Tibial nerve (tissue), 4 donors: ENCODE measurements around the gene DHX57.

Source experiments
- CTCF ChIP-seq, 5 experiments: fragments of 200-600 bp in 3 of 5; fragments of 450-650 bp in 2 of 5; sonication (generic) in 3 of 5; IDR thresholded peaks; one replicate each; pipeline ENCODE4 v1.5.1; 2016 to 2019; ENCODE audit warnings: antibody characterized with exemption in 5 of 5, mild to moderate bottlenecking in 3 of 5, moderate library complexity in 2 of 5
- EP300 ChIP-seq, 2 donors: sonication (generic); formaldehyde crosslinking; IDR thresholded peaks; one replicate each; pipeline ENCODE4 v1.6.1; 2017; ENCODE audit warnings: antibody characterized with exemption in 2 of 2, mild to moderate bottlenecking in 1 of 2
- POLR2A ChIP-seq, 2 donors: fragments of 450-650 bp; IDR thresholded peaks; one replicate each; pipeline ENCODE4 v1.6.1; 2017; ENCODE audit warnings: antibody characterized with exemption in 2 of 2, mild to moderate bottlenecking in 2 of 2, moderate library complexity in 2 of 2

GRCh38 chr2:38818565-38818964 is 57.2 kb downstream of the DHX57 start:
- no peak for TF ChIP-seq CTCF (IDR thresholded peaks at IDR 0.05)
- no peak for TF ChIP-seq EP300 (IDR thresholded peaks at IDR 0.05)
- no peak for TF ChIP-seq POLR2A (IDR thresholded peaks at IDR 0.05)
